B cell (primary cell): ENCODE data around the gene IGSF9B.

Source experiments
- EZH2 ChIP-seq: IDR thresholded peaks from 2 replicates; pipeline ENCODE4 v1.6.1; 2012; ENCODE audit warnings: borderline replicate concordance, low read depth, mild to moderate bottlenecking, moderate library complexity, low read length; ENCODE audit not compliant: insufficient read depth, poor library complexity, severe bottlenecking
- TF ChIP-seq, protein P1 (sequence below): fragments of 200-600 bp; IDR thresholded peaks from one replicate; pipeline ENCODE4 v1.8.0; 2022; ENCODE audit warnings: antibody characterized with exemption, mild to moderate bottlenecking

DNA sequence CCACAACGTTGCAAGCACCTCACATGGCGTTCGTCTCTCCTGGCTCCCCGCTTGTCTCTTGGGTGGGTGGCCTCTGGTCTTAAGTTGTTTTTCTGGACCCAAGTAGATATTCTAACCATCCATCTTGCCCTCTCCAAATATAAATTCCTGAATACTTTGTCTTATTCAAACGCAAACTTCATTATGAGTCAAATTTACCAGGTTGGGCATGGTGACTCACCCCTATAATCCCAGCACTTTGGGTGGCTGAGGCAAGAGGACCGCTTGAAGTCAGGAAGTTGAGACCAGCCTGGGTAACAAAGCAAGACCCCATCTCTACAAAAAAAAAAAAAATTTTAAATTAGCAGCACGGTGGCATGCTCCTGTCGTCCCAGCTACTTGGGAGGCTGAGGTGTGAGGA lies 5.1 kb upstream of the IGSF9B start:
- TF ChIP-seq EZH2 = no peak
- TF ChIP-seq, protein P1, sequence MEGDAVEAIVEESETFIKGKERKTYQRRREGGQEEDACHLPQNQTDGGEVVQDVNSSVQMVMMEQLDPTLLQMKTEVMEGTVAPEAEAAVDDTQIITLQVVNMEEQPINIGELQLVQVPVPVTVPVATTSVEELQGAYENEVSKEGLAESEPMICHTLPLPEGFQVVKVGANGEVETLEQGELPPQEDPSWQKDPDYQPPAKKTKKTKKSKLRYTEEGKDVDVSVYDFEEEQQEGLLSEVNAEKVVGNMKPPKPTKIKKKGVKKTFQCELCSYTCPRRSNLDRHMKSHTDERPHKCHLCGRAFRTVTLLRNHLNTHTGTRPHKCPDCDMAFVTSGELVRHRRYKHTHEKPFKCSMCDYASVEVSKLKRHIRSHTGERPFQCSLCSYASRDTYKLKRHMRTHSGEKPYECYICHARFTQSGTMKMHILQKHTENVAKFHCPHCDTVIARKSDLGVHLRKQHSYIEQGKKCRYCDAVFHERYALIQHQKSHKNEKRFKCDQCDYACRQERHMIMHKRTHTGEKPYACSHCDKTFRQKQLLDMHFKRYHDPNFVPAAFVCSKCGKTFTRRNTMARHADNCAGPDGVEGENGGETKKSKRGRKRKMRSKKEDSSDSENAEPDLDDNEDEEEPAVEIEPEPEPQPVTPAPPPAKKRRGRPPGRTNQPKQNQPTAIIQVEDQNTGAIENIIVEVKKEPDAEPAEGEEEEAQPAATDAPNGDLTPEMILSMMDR = no peak
